ENCODE data around the gene PPY. TPM values are rescaled to one million over a fixed set of nuclear protein-coding genes. Genes with fewer than 3 reads are reported as not detected.
"Not testable (repeated sequence)": the region's sequence is repeated elsewhere in the genome, so short reads cannot be mapped to it uniquely, and the experiment has no call there.

The PPY gene, protein sequence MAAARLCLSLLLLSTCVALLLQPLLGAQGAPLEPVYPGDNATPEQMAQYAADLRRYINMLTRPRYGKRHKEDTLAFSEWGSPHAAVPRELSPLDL
- polyA plus RNA-seq (ENCODE audit: insufficient read depth in 1 of 5, insufficient read length in 5 of 5, low replicate concordance in 1 of 5) = 1 to 10 TPM in 4 of 5 donors, not detected in 1; 1.5 to 2.2 (median 1.6) TPM
- long read RNA-seq, donor 1, partial matches to known transcripts = 0 of 3 reads
- long read RNA-seq, donor 1, other reads (novel, unspliced or antisense) = 0 of 3 reads
- long read RNA-seq, donor 2 = 0 reads
- long read RNA-seq, donor 3, partial matches to known transcripts = 0 of 1 reads
- long read RNA-seq, donor 3, other reads (novel, unspliced or antisense) = 0 of 1 reads
- long read RNA-seq, donor 4, partial matches to known transcripts = 0 of 4 reads
- long read RNA-seq, donor 4, other reads (novel, unspliced or antisense) = 0 of 4 reads
- long read RNA-seq, donor 5, partial matches to known transcripts = 0 of 1 reads
- long read RNA-seq, donor 5, other reads (novel, unspliced or antisense) = 0 of 1 reads
- long read RNA-seq, donor 6, partial matches to known transcripts = 0 of 2 reads
- long read RNA-seq, donor 6, other reads (novel, unspliced or antisense) = 0 of 2 reads
- long read RNA-seq, donor 7, partial matches to known transcripts = 0 of 1 reads
- long read RNA-seq, donor 7, other reads (novel, unspliced or antisense) = 0 of 1 reads
- long read RNA-seq, donor 8, partial matches to known transcripts = 0 of 1 reads
- long read RNA-seq, donor 8, other reads (novel, unspliced or antisense) = 0 of 1 reads

DNA sequence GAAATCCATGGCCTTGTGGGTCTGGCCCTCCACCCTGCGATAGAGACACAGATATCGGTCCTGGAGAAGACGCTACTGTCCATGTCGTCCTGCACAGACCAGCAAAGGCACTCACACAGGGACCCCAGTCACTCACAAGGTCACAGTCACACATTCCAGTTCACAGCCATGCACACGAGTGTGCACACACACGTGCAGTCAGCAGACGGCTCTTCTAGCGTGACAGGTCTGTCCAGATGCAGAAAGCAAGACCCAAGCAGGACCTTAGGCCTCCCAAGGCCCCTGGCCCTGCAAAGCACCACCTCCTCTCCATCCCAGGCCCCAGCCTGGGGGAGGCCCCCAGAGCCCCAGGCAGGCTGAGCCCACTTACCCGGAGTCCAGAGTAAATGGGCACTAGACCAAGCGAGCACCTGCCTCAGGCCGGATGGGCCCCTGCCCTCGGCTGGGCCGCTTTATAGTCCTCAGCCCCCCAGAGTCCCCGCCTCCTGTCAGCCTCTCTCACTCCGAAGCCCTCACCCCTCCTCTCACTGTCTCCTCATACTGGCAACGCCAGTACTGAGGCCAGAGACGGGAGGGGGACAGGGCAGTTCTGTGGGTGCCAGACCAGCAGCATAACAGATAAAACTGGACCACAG is at the start of gene PPY:
TSS of gene PPY (minus strand) at position 426 of the 635 bp plus-strand sequence. CDS start 822 bp downstream, outside the sequence.
- DNase-seq = no peak

DNA sequence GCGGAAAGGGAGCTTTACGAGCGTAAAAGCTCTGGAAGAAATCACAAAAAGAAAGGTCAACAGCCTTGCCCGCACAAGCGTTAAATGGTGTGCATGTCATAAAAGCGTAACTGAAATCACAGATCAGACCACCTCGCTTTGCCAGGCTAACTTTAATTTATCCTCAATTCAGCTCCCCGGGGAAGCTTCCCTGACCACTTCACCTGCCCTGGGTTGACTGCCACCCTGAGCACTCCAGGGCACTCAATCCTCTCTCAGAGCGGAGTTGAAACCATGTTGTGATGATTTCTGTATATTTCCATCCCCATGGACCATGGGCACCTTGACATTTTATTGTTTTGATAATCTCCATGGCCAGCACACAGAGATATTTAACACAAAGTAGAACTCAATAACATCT is 46.0 kb upstream of the PPY start:
- no peak for DNase-seq

DNA sequence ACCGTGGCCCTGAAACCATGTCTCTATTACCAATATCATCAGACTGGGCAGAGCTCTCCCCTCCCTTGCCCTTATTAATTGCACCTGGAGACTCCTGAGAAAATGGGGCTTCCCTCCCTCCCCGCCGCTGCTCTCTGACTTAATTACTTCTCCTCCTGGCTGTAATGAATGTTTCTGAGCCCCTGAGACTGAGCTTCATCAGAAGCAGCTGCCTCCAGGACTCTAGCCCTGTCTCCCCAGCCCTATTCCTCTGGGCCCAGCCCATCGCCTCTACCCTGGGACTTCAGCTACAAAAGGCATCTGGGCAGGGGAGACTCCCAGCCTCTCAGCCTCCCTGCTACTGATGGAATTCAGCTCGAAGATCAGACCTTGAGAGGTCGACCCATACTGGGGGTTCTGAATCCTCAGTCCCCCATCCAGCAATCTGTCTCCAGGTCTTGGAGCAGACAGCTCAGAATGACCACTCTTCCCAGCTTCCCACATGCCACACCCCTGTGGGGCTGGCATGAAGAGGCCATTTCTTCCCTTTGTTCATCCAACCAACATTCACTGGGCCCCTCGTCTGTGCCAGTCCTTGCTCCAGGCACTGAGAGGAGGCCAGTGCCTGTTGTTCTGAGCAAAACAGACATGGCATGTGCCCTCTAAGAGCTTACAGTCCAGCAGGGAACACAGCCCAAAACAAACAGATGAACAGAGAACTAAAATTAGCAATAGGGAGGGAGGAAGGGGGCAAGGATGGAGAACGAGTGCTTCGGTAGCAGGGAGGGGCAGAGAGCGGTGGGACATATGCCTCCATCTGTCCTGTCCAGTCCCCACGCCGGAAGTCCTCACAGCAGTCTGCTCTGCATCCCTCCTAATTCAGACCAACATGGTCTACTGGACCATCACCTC is 45.1 kb upstream of the PPY start:
- no peak for DNase-seq

DNA sequence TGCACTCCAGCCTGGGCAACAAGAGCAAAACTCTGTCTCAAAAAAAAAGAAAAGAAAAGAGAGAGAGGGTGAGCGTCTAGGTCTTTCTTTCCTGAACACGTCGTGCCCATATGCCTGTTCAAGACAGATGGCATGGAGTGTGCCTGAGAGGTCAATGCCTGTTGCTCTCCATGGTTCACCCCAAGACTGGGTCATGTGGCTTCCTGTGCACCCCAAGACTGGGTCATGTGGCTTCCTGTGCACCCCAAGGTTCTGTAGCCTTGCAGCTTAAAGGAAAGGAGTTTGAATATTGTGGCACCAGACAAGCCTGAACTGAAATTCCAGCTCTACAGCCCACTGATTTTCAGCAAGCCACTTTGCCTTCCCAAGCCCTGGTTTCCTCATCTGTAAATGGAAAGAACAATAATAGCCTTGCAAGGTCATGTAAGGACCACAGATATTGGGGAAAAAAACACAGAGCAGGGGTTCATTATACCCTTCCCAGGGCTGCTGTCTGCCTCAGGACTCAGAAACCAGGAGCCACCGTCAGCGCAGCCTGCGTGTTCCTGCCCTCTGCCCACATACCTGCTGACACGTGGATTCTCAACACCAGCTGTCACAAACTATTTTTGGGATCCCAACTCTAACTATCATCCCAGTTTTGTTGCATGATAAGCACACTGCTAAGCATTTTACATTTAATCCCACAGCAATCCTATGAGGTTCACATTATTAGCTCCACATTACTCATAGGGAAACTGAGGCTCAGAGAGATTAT is 44.1 kb upstream of the PPY start:
- no peak for DNase-seq

DNA sequence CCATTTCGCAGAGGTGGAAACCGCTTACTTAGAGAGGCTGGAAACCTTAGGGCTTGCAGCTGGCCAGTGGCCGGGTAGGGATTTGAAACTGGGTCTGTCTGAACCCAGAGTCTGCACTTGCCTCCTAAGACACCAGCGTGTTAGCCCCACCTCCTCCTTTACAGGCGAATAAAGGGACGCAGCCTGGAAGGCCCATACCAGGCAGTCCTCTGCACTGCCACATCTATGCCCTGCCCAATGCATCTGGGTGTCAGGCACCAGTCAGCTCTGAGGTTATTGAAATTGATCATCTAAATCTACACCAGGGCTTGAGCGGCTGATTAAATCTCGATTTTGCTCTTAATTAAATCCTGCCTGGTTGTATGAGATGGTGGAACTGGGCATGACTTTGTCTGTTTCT is 42.2 kb upstream of the PPY start:
- no peak for DNase-seq

DNA sequence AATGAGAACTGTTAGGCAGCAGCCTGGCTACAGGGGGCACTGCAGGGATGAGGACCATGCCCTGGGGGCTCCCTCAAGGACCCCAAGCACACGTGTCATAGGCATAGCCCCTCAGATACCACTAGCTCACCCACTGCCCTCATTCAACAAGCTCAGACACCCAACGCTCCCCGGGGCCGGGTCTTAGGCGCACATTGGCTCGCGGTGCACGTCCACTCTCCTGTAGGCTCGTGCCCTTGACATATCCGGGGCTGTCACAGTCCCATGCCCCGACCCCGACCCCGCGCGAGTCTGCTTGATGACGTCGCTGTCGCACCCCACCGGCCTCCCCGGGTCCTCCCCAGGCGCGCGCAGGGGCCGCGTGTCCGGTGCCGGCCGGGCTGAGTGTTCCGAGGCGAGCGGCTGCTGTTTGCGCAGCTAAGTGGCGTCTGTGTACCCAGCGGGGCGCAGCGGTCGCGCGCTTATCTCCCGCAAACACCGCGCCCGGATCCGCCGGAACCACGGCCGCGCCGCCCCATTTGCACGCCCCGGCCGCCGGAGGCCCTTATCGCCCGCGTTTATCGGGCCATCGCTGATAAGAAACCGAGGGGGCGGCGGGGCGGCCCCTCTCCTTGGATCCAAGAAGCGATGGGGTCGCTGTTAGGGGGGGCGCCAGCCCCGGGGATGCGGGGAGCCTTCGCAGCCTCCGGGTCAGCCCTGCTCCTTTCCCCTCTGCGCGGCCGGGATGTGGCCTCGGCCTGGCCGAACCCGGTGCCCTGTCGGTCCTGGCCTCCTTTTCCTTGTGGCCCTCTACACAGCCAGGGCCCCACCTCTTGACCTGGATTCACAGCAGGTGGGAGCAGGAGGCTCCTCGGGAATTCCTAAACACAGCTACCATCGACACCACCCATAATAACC is 41.5 kb upstream of the PPY start:
- no peak for DNase-seq

DNA sequence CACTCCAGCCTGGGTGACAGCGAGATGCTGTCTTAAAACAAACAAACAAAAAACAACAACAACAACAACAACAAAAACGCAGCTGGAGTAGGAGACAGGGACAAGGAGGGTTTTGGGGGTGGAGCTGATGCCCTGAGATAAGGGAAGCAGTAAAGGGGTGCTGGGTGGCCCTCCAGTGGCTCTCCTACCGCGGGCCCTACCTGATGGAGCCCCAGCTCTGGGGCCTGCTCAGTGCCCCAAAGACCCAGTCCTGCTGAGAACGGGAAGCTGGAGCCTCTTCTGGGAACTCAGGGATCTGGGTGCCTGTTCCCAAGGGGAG is 40.9 kb upstream of the PPY start:
- no peak for DNase-seq

DNA sequence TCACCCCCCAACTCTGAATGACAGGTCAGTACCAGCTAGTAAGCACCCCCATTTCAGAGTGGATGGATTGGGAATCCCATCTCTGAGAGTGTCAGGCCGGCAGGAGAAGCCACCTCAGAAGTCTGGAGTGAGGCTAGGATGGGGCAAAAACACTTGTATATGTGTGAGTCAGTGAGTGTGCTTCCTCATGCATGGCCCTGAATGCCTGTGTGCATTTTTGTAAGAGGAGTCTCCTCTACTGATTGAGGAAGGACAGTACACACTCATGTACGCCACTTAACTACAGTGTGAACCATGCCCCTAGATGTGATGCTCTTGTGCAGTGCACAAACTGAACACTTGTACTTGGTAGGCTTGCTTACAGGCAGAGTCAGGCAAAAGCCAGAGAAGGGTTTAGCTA is 39.9 kb upstream of the PPY start:
- no peak for DNase-seq

DNA sequence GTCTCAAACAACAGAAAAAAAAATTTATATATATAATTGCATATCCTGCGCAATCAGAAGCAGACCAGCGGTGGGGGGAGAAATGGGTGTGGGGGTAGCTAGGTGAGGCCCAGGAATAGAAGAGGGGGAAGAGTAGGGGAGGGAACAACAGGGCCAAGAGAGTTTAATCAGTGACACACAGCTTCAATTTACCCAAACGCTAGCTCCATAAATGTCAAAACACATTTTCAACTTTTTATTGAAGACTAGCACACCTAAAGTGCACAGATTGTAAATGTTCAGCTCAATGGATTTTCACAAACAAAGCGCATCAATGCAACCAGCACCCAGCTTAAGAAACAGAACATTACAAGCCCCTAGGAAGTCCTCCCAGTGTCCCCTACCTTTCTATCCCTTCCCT is 37.4 kb upstream of the PPY start:
- DNase-seq = no peak

DNA sequence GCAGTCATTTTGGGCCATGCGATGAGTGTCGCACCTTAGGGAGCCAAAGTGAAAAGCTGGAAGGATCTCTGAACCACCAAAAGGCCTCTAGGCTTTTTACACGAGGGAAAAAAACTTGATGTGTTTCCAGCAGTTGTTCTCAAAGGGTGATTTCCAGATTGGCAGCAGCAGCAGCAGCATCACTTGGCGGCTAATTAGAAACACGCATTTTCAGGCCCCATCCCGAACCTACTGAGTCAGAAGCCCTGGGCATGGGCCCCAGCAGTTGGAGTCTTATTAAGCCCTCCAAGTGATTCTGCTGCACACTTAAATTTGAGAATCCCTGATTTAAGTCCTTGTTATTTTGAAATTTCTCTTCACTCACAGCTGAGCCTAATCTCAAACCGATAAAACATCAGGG is 36.7 kb upstream of the PPY start:
- DNase-seq = no peak

DNA sequence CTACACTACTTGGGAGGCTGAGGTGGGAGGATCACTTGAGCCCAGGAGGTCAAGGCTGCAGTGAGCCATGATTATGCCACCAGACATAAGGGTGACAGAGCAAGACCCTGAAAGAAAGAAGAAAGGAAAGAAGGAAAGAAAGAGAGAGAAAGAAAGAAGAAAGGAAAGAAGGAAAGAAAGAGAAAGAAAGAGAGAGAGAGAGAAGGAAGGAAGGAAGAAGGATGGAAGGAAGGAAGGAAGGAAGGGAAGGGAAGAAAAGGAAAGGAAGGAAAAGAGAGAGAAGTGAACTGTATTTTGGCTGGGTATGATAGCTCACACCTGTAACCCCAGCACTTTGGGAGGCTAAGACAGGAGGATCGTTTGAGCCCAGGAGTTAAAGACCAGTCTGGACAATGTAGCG is 35.8 kb upstream of the PPY start:
- no peak for DNase-seq

DNA sequence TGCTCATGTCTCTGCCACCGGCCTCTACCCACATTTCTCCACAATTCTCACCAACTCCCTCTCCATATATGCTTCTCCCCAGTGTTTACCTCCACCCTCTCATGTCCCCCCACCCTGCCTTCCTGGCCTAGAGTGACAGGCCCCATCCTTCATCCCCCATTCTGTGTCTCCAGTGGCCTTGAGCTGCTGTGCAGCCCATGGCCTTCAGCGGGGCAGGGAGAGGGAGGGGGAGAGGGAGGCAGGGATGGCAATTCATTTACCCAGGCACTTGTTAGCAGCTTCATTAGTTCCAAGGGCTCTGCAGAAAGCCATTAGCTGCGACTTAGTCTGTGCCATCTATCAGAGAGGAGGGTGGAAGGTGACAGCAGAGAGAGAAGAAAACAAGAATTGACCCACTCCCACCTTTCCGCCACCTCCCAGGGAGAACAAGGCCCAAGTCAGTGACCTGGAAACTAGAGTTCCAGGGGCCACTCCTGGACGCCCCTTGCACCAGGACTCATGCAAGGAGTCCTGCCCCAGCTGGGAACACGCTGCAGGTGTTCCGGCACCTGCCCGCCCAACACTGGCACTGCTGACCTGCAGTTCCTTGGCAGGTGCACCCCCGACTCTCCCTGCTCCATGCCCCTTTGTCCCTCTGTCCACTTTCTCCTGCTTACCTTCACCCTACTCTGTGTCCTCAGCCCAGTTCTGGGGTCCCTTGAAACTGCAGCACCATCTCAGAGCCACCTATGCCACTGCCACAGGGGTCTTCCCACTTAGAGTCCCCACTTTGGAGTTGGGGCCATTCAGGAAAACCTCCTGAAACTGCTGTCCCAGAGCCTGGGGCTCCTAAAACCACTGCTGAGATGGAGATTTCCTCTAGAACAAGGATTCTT is 34.9 kb upstream of the PPY start:
- DNase-seq = no peak

DNA sequence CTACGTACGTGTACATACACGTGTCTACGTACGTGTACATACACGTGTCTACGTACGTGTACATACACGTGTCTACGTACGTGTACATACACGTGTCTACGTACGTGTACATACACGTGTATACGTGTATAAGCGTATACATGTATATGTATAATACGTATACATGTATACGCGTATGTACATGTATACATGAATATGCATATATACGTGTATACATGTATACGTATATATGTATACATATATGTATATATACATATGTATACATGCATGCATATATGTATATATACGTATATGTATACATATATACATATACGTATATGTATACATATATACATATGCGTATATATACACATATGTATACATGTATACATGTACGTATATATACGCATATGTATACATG is 33.6 kb upstream of the PPY start:
- DNase-seq = no peak

DNA sequence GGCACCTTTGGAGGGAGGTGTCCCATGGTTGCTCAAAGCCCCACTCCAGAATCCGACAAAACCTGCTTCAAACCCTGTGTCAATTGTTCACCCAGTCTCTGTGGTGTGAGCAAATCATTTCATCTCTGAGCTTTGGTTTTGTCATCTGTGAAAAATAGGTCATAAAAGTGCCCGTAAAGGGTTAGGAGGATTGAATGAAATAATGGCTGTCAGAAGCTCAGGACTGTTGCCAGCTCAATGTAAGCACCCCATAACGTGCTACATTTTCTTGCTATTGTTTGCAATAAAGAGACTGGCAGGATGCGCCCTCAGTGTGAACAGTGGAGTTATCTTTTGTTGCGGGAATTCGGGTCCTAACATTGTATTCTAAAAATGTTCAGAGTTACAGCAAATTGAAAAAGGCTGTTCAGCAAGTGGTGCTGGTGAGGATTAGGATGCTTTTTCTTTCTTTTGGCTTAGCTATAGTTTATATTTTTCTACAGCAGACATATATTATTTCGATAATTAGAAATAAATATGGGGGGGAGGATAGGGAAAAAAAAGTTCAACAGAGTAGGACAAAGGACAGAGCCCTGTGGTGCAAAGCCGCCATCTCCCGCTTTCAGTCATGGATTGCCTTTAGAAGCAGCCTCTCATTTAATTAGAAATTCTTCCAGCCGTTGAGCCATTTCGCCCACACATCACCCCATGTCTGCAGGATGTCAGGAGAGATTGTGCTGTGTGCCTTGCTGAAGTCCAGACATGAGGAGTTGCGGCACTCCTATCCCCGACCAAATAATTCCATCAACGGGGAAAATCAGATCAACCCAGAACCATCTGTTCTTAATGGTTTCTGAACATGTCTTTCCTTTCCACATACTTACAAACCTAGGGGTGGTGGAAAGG is 32.3 kb upstream of the PPY start:
- DNase-seq = no peak

DNA sequence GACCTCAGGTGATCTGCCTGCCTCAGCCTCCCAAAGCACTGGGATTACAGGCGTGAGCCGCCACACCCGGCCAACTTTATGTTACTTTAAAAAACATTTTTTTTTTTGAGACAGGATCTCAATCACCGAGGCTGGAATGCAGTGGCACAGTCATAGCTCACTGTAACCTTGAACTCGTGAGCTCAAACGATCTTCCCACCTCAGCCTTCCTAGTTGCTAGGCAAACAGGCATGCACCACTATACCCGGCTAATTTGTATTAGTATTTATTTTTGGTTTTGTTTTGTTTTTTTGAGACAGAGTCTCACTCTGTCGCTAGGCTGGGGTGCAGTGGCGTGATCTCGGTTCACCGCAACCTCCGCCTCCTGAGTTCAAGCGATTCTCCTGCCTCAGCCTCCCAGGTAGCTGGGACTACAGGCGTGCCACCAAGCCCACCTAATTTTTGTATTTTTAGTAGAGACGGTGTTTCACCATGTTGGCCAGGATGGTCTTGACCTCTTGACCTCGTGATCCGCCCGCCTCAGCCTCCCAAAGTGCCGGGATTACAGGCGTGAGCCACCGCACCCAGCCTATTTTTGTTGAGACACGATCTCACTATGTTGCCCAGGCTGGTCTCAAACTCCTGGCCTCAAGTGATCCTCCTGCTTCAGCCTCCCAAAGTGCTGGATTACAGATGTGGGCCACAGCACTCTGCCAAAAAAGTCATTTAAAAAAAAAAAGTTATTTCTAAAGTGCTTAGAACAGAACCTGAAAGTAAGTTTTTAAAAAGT is 30.4 kb upstream of the PPY start:
- DNase-seq = not testable (repeated sequence)

DNA sequence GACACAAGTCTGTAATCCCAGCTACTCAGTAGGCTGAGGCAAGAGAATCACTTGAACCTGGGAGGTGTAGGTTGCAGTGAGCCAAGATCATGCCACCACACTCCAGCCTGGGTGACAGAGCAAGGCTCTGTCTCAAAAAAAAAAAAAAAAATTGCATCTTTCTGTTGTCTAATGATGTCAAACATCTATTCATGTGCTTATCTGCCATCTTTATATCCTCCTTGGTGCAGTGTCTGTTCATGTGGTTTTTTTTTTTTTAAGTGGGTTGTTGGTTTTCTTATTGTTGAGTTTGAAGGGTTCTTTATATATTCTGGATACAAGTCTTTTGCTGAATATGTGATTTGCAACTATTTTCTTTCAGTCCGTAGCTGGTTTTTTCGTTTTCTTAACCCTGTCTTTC is 29.2 kb upstream of the PPY start:
- DNase-seq = not testable (repeated sequence)

DNA sequence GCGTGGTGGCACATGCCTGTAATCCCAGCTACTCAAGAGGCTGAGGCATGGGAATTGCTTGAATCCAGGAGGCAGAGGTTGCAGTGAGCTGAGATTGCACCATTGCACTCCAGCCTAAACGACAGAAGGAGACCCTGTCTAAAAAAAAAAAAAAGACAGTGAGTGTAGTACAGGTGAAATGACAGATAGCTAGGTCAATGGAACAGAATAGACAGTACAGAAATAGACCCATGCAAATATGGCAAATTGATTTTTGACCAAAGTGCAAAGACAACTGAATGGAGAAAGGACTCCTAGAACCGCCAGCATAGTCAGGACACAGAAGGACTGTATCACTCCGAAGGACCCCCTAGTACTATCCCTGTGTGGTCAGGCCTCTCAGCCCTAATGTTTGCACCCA is 28.1 kb upstream of the PPY start:
- DNase-seq = no peak

All from right lung (tissue), 10 donors.